K562 (cell line): ENCODE results near the gene POR. TPM values are rescaled to one million over a fixed set of nuclear protein-coding genes. Genes with fewer than 3 reads are reported as not detected.
A peak's percentile ranks its signal among the peaks of the same experiment; 100 is the strongest.

Experiments
- IRF2 ChIP-seq: sonication (generic); formaldehyde crosslinking; IDR thresholded peaks from 2 replicates; pipeline ENCODE4 v1.8.1; 2022; ENCODE audit warnings: mild to moderate bottlenecking, missing genetic modification reagents
- NR4A1 ChIP-seq, 2 experiments: fragments of 250-450 bp in 1 of 2; fragments of 450-650 bp in 1 of 2; sonication (Bioruptor Pico) in 1 of 2; IDR thresholded peaks; 2 replicates each; pipeline versions ENCODE4 v1.4.0 to v1.6.1; 2016 to 2020; ENCODE audit warnings: mild to moderate bottlenecking in 2 of 2, missing compliant biosample characterization in 1 of 2, missing genetic modification characterization in 1 of 2, moderate library complexity in 1 of 2
- polyA plus RNA-seq, 8 experiments: library from polyadenylated mRNA; depleted of rRNA in 4 of 8; stranded (reverse) in 5 of 8; unstranded in 3 of 8; fragments of >200 nt; fragmentation: Nextera tagmentation in 2 of 8; fragmentation: Illumina TruSeq in 1 of 8; extraction: Ambion mirVana in 2 of 8; extraction: Trizol in 1 of 8; gene quantifications; 2 replicates each; pipeline versions ENCODE4 v1.2.1 to v1.2.3, GENCODE V29; 2011 to 2014; ENCODE audit warnings: inconsistent platforms in 1 of 8, missing spikeins in 1 of 8
- total RNA-seq, 7 experiments: library from RNA; depleted of rRNA in 6 of 7; stranded (reverse); fragments of >200 nt in 6 of 7; fragmentation: Illumina TruSeq in 2 of 7; extraction: Trizol in 2 of 7; gene quantifications; 2 replicates each; pipeline versions ENCODE4 v1.2.1 to v1.2.3, GENCODE V29; 2011 to 2021; ENCODE audit warnings: low replicate concordance in 1 of 7
- TF ChIP-seq, protein P1 (sequence below): sonication (generic); formaldehyde crosslinking; IDR thresholded peaks from 2 replicates; pipeline ENCODE4 v1.8.1; 2023; ENCODE audit warnings: missing genetic modification reagents, mild to moderate bottlenecking, borderline replicate concordance
- TF ChIP-seq, protein P2 (sequence below): fragments of 450-650 bp; IDR thresholded peaks from 2 replicates; pipeline ENCODE4 v1.6.1; 2016

The POR gene
- total and polyA plus RNA-seq, 9 of the 15 experiments (the other 6 are each of a cell fraction or from before 2014, with no cell fraction given) = 4.7 to 142 (median 40.8) TPM

DNA sequence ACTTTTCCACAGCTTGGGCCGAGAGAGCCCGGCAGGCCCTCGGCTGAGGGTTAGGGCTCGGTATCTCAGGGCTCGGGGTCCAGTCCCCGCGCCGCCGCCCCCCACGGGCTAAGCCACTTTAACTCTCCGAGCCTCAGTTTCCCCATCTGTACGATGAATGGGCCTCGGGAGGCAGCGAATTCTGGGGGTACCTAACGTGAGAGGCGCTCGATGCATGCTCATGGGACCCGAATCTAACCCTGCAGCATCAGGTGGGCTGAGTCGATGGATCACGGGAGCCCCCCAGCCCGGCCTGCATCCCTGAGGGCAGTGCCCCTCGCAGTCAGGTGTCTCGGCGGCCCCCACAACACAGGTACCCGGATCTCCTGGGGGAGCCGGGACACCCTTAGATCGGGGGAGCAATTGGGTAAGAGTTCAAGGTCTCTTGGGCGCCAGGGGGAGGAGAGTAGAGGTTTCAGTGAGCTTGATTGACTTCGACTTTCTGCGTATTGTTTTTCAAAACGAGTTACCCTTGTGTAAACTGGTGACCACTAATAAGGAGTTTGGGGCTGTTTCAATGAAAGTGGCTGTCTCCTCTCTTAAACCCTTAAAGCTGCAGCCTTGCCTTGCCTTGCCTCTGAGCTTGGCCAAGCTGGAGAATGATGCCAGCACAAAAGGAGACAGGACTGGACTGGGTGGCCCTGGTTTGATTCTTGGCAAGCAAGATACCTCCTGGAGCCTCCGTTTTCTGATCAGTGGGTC, 631 bp downstream of the POR start (continued):
- TF ChIP-seq, protein P1, sequence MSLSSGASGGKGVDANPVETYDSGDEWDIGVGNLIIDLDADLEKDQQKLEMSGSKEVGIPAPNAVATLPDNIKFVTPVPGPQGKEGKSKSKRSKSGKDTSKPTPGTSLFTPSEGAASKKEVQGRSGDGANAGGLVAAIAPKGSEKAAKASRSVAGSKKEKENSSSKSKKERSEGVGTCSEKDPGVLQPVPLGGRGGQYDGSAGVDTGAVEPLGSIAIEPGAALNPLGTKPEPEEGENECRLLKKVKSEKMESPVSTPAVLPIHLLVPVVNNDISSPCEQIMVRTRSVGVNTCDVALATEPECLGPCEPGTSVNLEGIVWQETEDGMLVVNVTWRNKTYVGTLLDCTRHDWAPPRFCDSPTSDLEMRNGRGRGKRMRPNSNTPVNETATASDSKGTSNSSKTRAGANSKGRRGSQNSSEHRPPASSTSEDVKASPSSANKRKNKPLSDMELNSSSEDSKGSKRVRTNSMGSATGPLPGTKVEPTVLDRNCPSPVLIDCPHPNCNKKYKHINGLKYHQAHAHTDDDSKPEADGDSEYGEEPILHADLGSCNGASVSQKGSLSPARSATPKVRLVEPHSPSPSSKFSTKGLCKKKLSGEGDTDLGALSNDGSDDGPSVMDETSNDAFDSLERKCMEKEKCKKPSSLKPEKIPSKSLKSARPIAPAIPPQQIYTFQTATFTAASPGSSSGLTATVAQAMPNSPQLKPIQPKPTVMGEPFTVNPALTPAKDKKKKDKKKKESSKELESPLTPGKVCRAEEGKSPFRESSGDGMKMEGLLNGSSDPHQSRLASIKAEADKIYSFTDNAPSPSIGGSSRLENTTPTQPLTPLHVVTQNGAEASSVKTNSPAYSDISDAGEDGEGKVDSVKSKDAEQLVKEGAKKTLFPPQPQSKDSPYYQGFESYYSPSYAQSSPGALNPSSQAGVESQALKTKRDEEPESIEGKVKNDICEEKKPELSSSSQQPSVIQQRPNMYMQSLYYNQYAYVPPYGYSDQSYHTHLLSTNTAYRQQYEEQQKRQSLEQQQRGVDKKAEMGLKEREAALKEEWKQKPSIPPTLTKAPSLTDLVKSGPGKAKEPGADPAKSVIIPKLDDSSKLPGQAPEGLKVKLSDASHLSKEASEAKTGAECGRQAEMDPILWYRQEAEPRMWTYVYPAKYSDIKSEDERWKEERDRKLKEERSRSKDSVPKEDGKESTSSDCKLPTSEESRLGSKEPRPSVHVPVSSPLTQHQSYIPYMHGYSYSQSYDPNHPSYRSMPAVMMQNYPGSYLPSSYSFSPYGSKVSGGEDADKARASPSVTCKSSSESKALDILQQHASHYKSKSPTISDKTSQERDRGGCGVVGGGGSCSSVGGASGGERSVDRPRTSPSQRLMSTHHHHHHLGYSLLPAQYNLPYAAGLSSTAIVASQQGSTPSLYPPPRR (CRISPR knock-in tag) = no peak
- TF ChIP-seq IRF2 (CRISPR knock-in tag) (no peak), NR4A1 (CRISPR knock-in tag; IDR thresholded peaks at IDR 0.05) (no peak), NR4A1 (tag; IDR thresholded peaks at IDR 0.05) (no peak)
- TF ChIP-seq, protein P2, sequence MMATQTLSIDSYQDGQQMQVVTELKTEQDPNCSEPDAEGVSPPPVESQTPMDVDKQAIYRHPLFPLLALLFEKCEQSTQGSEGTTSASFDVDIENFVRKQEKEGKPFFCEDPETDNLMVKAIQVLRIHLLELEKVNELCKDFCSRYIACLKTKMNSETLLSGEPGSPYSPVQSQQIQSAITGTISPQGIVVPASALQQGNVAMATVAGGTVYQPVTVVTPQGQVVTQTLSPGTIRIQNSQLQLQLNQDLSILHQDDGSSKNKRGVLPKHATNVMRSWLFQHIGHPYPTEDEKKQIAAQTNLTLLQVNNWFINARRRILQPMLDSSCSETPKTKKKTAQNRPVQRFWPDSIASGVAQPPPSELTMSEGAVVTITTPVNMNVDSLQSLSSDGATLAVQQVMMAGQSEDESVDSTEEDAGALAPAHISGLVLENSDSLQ = peak; percentile 60
